GM12872 (cell line): Measurements from ENCODE around the gene RTTN.

ENCODE experiments used
- TF ChIP-seq, protein P1 (sequence below): IDR thresholded peaks from 3 replicates; pipeline ENCODE4 v1.5.1; 2011; ENCODE audit warnings: low read depth, mild to moderate bottlenecking, low read length, moderate library complexity; ENCODE audit not compliant: insufficient read depth

RTTN gene

DNA sequence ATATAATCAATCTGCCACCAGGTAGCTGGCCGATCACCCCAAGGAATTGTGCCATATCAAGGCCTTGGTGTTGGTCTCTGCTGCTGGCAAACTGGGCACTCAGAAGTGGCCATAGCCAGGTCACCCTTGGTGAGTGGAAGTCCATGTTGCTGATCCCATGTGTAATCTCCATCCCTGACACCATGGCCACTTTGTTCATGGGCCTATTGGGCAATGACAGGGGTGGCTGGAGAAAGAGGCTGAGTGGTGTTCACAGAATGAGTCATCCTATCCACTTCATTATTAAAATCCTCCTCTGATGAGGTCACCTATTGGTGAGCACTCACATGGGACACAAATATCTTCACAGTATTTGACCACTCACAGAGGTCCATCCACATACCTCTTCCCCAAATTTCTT is 231.1 kb downstream of the RTTN start:
- TF ChIP-seq, protein P1, sequence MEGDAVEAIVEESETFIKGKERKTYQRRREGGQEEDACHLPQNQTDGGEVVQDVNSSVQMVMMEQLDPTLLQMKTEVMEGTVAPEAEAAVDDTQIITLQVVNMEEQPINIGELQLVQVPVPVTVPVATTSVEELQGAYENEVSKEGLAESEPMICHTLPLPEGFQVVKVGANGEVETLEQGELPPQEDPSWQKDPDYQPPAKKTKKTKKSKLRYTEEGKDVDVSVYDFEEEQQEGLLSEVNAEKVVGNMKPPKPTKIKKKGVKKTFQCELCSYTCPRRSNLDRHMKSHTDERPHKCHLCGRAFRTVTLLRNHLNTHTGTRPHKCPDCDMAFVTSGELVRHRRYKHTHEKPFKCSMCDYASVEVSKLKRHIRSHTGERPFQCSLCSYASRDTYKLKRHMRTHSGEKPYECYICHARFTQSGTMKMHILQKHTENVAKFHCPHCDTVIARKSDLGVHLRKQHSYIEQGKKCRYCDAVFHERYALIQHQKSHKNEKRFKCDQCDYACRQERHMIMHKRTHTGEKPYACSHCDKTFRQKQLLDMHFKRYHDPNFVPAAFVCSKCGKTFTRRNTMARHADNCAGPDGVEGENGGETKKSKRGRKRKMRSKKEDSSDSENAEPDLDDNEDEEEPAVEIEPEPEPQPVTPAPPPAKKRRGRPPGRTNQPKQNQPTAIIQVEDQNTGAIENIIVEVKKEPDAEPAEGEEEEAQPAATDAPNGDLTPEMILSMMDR, result no peak

DNA sequence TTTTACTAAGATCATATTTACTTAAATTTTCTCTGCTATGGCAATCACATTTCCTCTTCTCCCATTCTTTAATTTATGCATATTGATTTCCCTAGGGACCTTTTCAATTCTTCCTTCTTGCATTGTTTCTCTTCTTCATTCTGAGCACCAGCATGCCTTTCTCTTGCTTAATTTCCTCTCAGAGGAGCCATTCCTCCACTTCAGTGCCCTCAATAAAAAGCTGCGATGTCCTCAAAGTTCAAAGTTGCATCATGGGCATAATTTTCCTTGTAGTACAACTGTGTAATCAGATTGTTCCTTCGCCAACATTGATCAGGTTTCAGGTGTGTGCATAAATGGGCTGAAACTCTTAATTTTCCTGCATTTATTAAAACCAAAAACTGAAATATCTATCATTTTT is 236.0 kb downstream of the RTTN start:
- TF ChIP-seq, protein P1, result no peak

DNA sequence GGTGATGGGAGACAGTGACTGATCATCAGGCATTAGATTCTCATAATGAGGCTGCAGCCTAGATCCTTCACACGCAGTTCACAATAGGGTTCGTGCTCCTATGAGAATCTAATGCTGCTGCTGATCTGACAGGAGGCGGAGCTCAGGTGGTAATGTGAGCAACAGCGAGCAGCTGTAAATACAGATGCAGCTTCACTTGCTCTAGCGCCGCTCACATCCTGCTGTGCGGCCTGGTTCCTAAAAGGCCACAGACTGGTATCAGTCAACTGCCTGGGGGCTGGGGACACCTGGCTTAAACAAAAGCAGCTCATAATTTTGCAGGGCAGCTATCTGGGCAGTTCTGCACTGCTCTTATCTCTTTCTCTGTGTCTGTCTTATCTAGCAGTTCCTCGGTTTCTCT is 237.4 kb downstream of the RTTN start:
- TF ChIP-seq, protein P1, result no peak

DNA sequence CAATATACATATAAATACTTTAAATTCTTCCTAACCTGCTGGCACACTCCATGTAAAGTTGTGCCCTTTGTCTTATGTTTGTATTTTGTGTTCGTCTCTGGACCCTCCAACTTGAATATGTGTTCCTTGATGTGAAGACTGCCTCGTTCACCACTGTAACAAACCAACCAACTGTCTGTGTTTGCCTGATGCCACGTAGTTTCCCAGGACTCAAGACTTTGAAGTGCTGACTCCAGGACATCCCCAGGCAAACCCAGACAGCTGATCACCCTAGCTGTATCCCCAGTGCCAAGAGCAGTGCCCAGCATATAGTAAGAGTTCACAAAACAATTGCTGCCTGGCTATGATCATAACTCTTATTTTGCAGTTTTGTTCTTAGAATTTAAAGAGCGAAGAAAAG is 242.3 kb downstream of the RTTN start:
- TF ChIP-seq, protein P1, result no peak

DNA sequence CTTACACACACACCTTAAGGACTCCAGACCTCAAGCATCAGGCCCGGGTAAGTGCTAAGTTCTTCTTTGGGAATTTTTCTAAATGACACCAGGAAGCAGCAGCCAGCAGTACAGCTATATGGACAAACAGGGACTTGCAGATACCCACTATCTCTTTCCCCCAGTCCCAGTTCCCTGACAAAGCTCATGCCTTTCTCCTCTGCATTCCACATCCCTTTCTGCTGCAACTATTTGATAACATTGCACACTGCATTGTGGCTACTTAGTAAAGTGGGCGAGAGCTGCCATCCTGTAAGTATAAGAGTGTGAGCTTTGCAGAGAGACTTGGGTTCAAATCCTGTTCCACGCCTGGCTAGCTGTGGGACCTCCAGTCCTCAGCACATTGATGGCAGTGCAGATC is 243.8 kb downstream of the RTTN start:
- TF ChIP-seq, protein P1, result no peak

DNA sequence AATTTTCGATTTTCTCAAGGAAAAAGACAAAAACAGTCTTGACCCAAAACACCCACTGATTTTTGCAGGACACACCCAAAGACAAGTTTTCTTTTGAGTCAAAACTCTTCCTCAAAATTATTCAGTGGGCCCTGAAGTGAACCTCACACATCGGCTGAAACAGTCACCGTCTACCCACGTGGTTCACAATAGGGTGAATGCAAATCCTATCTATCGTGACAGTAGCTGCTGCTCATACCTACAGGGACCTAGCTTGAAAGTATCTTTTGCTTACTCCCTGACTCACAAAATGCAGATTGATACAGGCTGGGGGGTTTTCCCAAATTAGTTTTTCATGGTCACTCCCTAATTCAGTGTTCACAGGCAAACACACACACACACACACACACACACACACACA is 247.1 kb downstream of the RTTN start:
- TF ChIP-seq, protein P1, result no peak

DNA sequence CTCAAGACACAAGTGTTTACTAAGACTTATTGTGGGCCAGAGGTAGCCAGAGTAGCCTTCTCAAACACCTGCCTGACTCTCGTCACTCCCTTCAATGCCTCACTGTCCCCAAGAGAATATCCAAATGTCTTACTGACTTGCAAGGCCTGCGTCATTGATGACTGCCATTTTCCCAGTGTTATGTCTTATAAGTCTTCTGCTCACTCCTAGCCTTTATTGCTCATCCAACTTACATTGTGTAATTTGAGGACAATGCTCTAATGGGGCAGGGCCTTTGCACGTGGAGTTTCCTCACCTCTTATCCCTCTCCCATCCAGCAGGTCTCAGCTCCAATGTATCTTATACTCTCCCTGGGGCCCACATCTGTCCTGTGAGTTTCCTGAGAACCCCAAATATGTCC is 247.7 kb downstream of the RTTN start:
- TF ChIP-seq, protein P1, result no peak
